PC-9 (cell line): Measurements from ENCODE around the gene STK26.

Experiments used
- CTCF ChIP-seq: fragments of 200-600 bp; sonication (generic); conservative IDR thresholded peaks from 2 replicates; pipeline ENCODE4 v1.6.1; 2017; ENCODE audit warnings: mixed run types, antibody characterized with exemption, mild to moderate bottlenecking, moderate library complexity
- EZH2 ChIP-seq: fragments of 200-600 bp; sonication (generic); IDR thresholded peaks from 2 replicates; pipeline ENCODE4 v1.8.0; 2017; ENCODE audit warnings: antibody characterized with exemption, low read depth

- TF ChIP-seq EZH2: no peak
- TF ChIP-seq CTCF: no peak
Measured at GRCh38 chrX:131975851-131976250, 47.3 kb upstream of the STK26 start.
